Embryonic facial prominence (tissue), 1 donor: Measurements from ENCODE around the gene C5orf22.
"Not testable (repeated sequence)": the region's sequence is repeated elsewhere in the genome, so short reads cannot be mapped to it uniquely, and the experiment has no call there.

Experiments
- DNase-seq: peaks from one replicate; pipeline ENCODE4 v3.0.0-alpha.2; 2016; ENCODE audit errors: extremely low spot score

Gene C5orf22

GRCh38 chr5:31553863-31554262 lies 21.8 kb downstream of the C5orf22 start:
- DNase-seq = no peak

DNA sequence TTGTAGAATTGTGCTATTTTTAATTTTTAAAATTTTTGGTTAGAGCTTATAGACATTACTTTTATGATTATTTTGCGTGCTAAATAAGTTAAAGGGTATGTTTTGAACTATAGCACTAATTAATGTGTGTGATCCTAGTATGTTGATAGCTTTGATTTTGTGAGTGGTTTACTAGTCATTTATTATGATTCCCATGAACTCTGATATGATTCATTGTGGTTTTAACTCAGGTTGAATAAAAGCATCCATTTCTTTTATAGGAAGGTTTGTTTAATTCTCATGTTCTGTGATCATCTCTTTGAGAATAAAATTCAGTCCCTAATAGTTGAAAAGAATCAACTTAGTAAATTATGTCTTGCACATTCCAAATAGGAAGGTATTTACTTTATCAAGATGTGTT lies 22.5 kb downstream of the C5orf22 start:
- no peak for DNase-seq

GRCh38 chr5:31556461-31556860 lies 24.4 kb downstream of the C5orf22 start:
- DNase-seq = no peak

DNA sequence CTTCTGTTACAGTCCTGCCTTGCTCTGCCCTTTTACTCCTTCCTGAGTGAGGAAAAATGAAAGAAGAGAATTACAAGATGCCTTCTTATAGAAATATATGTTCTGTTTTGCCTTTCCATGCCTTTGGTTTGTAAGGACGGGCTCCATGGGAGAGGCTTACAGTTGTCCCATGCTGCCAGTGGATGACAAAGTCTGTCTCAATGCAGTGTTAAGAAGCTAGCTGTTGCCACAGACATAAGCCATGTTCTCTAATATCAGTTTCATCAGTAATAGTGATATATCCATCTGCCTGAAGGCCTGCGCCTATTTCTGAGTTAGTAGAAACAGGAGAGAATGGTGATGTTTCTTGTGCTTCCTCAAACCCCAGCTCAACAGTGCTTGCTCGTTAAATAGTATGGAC lies 27.8 kb downstream of the C5orf22 start:
- DNase-seq = no peak

DNA sequence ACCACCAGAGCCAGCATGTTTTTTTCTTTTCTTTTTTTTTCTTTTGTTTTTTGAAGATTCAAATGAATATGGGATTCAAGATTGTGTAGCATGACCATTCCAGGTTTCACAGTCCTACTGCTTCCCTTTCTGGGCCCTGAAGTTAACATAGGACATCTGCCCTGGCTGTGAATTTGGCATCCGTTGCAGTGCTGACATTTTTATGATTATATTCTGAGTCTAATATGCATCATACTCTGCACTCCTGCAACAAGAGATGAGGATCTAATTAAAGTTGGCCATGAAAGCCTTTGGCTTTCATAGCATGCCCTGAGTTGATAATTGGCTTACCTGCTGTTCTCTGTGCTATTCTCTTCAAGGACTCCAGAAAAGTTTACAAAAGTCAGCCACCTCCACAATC lies 29.8 kb downstream of the C5orf22 start:
- no peak for DNase-seq

- DNase-seq = no peak
Observed at GRCh38 chr5:31563216-31563615, 31.1 kb downstream of the C5orf22 start.

DNA sequence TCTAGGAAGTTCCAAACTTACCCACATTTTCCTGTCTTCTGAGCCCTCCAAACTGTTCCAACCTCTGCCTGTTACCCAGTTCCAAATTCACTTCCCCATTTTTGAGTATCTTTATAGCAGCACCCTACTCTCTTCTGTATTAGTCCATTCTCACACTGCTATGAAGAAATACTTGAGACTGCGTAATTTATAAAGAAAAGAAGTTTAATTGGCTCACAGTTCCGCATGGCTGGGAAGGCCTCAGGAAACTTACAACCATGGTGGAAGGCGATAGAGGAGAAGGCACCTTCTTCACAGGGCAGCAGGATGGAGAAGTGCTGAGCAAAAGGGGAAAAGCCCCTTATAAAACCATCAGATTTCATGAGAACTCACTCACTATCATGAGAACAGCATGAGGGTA lies 34.3 kb downstream of the C5orf22 start:
- DNase-seq = not testable (repeated sequence)

DNA sequence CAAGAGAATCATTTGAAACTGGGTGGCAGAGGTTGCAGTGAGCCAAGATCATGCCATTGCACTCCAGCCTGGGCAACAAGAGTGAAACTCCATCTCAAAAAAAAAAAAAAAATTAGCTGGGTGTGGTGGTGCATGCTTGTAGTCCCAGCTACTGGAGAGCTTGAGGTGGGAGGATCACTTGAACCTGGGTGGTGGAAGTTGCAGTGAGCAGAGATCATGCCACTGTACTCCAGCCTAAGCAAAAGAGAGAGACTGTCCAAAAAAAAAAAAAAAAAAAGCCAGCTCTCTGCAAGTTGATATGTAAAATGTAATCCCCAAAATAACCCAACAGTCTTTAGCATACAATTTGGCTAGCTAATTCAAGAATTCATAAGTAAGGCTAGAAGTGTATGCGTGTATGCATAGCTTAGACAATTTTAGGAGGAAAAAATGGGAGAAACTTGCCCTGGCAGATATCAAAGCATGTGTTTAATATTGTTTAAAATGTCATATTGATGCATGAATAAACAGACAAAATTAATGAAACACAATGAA lies 36.3 kb downstream of the C5orf22 start:
- no peak for DNase-seq

DNA sequence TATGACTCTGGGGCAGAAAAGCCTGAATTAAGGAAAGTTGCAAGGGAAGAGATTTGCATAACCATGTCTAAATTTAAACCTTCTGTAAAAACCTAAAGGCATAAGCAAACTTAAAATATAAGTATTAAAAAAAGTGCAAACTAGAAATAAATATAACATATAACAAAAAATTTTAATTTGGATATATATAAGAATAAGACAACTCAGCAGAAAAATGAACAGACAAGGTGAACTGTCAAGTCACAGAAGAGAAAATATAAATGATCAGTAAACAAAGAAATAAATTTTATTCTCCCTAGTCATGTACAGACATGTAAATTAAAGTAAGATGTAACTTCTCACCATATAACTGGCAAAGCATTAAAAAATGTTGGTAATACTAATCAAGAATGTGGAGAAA lies 37.0 kb downstream of the C5orf22 start:
- DNase-seq = no peak

- no peak for DNase-seq
Observed at GRCh38 chr5:31573494-31574142, 41.5 kb downstream of the C5orf22 start.

- no peak for DNase-seq
Observed at GRCh38 chr5:31574772-31575171, 42.7 kb downstream of the C5orf22 start.

GRCh38 chr5:31577438-31577837 lies 45.3 kb downstream of the C5orf22 start:
- no peak for DNase-seq

GRCh38 chr5:31579558-31579957 lies 47.5 kb downstream of the C5orf22 start:
- no peak for DNase-seq

GRCh38 chr5:31581498-31582099 lies 49.5 kb downstream of the C5orf22 start:
- DNase-seq = peak; percentile 45

DNA sequence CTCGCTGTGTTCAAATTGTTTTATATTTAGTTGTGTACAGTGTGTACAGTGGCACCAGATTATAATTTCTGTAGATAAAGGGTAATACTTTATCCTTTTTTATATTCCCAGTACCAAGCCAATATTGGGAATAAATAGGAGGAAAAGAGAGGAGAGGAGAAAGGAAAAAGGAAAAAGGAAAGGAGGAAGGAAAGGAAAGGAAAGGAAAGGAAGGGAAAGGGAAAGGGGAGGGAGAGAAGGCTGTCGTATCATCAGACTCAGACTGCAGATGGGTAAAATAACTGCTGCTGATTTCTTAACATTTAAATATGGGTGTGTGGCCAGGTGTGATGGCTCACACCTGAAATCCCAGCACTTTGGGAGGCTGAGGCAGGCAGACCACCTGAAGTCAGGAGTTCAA lies 51.0 kb downstream of the C5orf22 start:
- no peak for DNase-seq

- DNase-seq = no peak
Observed at GRCh38 chr5:31585166-31585894, 53.2 kb downstream of the C5orf22 start.

- no peak for DNase-seq
Observed at GRCh38 chr5:31585895-31586270, 53.8 kb downstream of the C5orf22 start.

DNA sequence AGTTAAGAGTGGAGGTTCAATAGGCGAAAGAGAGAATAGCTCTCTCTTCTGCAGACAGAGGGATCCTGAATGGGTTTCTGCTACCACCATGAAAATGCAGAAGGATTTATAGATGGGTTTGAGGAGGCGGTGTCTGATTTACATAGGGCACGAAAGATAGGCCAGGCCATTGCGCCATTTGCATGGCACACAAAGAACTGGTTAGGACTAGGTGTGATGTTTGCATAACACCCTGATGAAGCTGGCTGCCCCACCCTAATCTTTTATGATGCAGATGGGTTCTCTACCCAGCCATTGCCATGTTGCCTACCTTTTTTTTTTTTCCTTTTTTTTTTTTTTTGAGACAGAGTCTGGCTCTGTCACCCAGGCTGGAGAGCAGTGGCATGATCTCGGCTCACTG lies 55.4 kb downstream of the C5orf22 start:
- no peak for DNase-seq

DNA sequence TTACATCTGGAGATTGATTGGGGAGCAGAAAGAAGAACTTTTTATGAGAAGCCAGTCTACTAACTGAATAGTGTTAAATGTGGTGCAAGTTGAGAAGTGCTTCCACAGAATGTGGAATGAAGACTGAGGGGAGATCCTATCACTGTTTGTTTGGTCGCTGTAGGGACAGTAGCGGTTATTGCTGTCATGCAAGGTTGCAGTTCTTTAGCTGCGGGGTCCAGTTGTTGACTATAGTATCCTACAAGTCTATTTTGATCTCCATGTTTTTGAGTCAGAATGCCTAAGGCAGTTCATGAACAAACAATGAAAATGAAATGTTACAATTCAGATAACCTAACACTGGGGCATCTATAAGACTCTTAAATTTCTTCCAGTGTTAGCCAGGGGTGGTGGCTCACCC lies 61.6 kb downstream of the C5orf22 start:
- DNase-seq = no peak

DNA sequence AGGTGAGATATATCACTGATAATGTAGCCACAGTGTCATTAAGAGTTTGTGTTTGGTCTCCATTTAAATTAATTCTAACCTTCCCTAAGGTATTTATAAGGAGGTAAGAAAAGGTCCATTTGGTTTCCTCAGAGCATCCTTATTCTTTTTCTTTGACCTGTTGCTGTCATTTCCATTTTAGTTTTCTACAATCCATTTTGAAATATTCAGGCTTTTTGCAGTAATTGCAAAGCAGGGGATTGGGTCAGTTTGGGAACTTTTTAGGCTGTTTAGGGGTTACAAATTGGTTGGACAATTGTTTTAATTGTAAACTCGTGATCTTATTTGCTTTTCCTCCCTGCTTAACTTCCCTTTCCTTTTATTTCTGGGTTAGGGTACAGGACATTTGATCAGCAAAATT lies 64.3 kb downstream of the C5orf22 start:
- DNase-seq = no peak

GRCh38 chr5:31598640-31599611 lies 66.8 kb downstream of the C5orf22 start:
- no peak for DNase-seq

DNA sequence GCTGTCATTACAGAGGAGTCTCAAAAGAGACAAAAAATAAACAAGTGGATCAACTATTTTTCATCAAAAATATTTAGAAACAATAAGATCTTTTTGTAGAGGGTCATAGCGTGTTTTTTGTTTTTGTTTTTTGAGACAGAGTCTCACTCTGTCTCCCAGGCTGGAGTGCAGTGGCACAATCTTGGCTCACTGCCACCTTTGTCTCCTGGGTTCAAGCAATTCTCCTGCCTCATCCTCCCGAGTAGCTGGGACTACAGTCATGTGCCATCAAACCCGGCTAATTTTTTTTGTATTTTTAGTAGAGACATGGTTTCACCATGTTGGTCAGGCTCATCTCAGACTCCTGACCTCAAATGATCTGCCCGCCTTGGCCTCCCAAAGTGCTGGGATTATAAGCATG lies 70.2 kb downstream of the C5orf22 start:
- DNase-seq = not testable (repeated sequence)
